ENCODE data around the gene PTPN11.
"Not testable (repeated sequence)": the region's sequence is repeated elsewhere in the genome, so short reads cannot be mapped to it uniquely, and the experiment has no call there.

The PTPN11 gene

GRCh38 chr12:112418608-112419296, at the start of gene PTPN11:
Gene PTPN11 (plus strand): TSS chr12:112418947. CDS start chr12:112419112, 165 bp downstream.
- peak; percentile 92 for DNase-seq (ENCODE audit: low spot score)

GRCh38 chr12:112370199-112370598, 48.5 kb upstream of the PTPN11 start:
- DNase-seq (ENCODE audit: low spot score): no peak

- DNase-seq (ENCODE audit: low spot score): no peak
Measured at GRCh38 chr12:112370868-112371510, 47.8 kb upstream of the PTPN11 start.

GRCh38 chr12:112374166-112374740, 44.5 kb upstream of the PTPN11 start:
- no peak for DNase-seq (ENCODE audit: low spot score)

- DNase-seq (ENCODE audit: low spot score): no peak
Measured at GRCh38 chr12:112375105-112375504, 43.6 kb upstream of the PTPN11 start.

- DNase-seq (ENCODE audit: low spot score): peak; percentile 11
Measured at GRCh38 chr12:112380663-112381405, 37.9 kb upstream of the PTPN11 start.

GRCh38 chr12:112381406-112381882, 37.3 kb upstream of the PTPN11 start:
- no peak for DNase-seq (ENCODE audit: low spot score)

- DNase-seq (ENCODE audit: low spot score): peak; percentile 99
Measured at GRCh38 chr12:112381883-112382796, 36.6 kb upstream of the PTPN11 start, which contains the start of gene HECTD4. Gene HECTD4 (minus strand): TSS chr12:112382431. CDS start chr12:112382128, 303 bp downstream.

GRCh38 chr12:112382866-112383265, 35.9 kb upstream of the PTPN11 start:
- no peak for DNase-seq (ENCODE audit: low spot score)

GRCh38 chr12:112386726-112387125, 32.0 kb upstream of the PTPN11 start:
- DNase-seq (ENCODE audit: low spot score): no peak

GRCh38 chr12:112389228-112389627, 29.5 kb upstream of the PTPN11 start:
- DNase-seq (ENCODE audit: low spot score): no peak

- not testable (repeated sequence) for DNase-seq (ENCODE audit: low spot score)
Measured at GRCh38 chr12:112389922-112390654, 28.7 kb upstream of the PTPN11 start.

- no peak for DNase-seq (ENCODE audit: low spot score)
Measured at GRCh38 chr12:112393328-112393727, 25.4 kb upstream of the PTPN11 start.

- DNase-seq (ENCODE audit: low spot score): no peak
Measured at GRCh38 chr12:112401054-112401453, 17.7 kb upstream of the PTPN11 start.

GRCh38 chr12:112401903-112402498, 16.7 kb upstream of the PTPN11 start:
- DNase-seq (ENCODE audit: low spot score): no peak

- no peak for DNase-seq (ENCODE audit: low spot score)
Measured at GRCh38 chr12:112406519-112407488, 11.9 kb upstream of the PTPN11 start.

GRCh38 chr12:112407683-112408082, 11.1 kb upstream of the PTPN11 start:
- not testable (repeated sequence) for DNase-seq (ENCODE audit: low spot score)

GRCh38 chr12:112408621-112409020, 10.1 kb upstream of the PTPN11 start:
- no peak for DNase-seq (ENCODE audit: low spot score)
